GM18951 (cell line): Measurements from ENCODE around the gene CWC27.

ENCODE experiments used
- POLR2A ChIP-seq: IDR thresholded peaks from 4 replicates; pipeline ENCODE4 v1.6.1; 2011; ENCODE audit warnings: mild to moderate bottlenecking; ENCODE audit not compliant: insufficient read length, insufficient read depth; ENCODE audit errors: extremely low read depth
- in situ Hi-C: fragments of 300-500 bp; cut with MboI; formaldehyde crosslinking; loops from one replicate; pipeline ENCODE4 v1.12.0; 2022; ENCODE audit warnings: low sequenced_read_pairs, mixed read lengths, inconsistent platforms; ENCODE audit not compliant: unreplicated experiment

CWC27 gene

GRCh38 chr5:65015767-65016166, 247.0 kb downstream of the CWC27 start:
- in situ Hi-C loops, result no loop called here
- no peak for TF ChIP-seq POLR2A

DNA sequence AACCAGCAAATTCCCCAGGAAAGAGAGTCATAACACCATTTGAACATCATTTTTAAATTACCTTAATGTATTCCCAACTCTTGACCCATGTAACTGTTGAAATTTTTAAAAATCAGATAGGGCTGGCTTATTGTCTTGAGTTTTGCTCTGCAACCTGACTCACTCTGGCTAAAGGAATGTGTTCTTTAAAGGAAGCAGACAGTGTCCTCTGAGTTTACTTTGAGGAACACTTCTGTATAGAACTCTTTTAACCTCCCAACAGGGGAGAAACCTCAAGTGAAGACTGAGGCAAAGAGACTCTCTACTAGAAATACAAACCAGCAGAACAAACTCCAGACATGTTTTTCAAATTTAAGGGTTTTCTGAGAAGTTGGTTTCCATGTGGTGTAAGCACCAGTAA, 248.9 kb downstream of the CWC27 start:
- in situ Hi-C loops, result no loop called here

DNA sequence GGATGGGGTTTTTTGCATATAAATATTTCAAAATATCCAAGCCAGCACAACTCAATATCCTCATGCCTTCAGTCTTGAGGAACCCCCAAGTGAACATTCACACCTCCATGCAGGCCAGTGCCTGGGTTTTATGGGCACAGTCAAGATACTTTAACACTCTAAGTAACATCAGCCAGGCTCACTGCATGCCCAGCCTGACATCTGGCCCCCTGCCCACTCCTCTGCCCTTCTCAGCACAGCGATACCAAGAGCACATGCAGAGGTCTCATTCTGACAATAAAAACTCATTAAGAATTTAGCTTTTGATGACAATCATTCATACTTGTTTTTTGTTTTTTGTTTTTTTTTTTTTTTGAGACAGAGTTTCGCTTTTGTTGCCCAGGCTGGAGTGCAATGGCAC, 250.0 kb downstream of the CWC27 start:
- no peak for TF ChIP-seq POLR2A
- in situ Hi-C loops, result no loop called here

More for the DNA sequence above, 248.9 kb downstream of the CWC27 start:
- TF ChIP-seq POLR2A, result no peak

DNA sequence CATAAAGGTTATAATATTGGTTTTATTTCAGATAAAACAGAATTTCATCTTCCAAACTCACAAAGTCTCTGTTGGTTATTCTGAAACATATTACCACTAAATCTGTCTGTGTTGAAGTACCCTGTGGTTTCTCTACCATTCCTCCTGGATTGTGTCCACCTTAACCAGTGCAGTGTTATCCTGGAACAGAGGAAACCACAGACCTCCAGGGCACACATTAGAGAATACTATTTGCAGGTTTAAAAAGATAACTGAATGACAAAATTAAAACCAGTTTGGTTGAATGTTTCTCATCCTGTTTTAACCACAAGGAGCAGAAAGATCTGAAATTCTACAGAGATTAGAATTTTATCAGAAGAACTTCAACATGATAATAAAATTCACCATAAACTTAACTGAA, 251.8 kb downstream of the CWC27 start:
- TF ChIP-seq POLR2A, result no peak
- in situ Hi-C loops, result no loop called here

DNA sequence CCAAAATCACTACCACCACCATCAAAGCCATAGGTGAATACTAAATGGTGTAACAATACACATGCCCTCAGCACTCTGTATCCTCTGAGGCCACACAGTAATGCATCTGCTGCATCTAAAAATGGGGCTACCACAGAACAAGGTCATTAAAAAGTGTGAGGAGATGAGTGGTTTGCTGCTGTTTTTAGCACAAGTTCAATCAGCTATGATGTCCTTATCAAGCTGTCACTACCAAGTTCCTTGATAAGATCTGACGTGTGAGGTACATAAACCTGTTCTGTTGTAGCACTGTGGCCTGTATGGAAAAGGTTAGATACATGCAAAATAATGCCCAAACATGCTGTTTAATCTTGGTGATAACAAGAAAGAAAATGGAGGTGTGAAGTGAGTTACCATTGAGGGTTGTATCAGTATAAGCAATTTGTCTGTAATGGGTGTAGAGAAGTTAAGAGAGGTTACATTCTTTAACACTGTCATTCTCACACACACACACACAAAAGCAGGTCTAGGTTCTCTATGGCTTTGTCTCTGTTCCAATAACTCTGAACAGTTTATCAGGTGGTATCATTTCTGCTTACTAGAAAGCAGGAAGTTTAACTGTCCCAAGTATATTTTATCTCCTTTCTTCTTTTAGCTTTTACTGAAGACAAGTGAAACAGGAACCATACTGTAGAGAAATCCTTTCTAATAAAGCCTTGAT, 252.9 kb downstream of the CWC27 start:
- in situ Hi-C loops, result no loop called here
- TF ChIP-seq POLR2A, result no peak

GRCh38 chr5:65022932-65023331, 254.2 kb downstream of the CWC27 start:
- in situ Hi-C loops, result no loop called here
- no peak for TF ChIP-seq POLR2A

DNA sequence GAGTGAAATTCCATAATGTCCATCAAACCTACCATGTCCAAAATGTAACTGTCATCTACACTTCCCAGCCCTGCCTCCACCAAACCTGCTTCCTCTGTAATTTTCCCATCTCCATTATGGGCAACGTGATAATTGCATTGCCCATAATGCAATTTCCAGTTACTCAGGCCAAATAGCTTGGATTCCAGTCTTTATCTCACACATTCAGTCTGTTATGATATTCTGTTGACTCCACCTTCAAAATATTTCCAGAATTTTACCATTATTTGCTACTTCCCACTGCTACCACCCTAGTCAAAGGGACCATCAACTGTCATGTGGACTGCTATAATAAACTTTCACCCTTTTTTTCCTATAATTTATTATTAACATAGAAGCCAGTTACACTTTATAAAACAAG, 256.0 kb downstream of the CWC27 start:
- in situ Hi-C loops, result no loop called here

DNA sequence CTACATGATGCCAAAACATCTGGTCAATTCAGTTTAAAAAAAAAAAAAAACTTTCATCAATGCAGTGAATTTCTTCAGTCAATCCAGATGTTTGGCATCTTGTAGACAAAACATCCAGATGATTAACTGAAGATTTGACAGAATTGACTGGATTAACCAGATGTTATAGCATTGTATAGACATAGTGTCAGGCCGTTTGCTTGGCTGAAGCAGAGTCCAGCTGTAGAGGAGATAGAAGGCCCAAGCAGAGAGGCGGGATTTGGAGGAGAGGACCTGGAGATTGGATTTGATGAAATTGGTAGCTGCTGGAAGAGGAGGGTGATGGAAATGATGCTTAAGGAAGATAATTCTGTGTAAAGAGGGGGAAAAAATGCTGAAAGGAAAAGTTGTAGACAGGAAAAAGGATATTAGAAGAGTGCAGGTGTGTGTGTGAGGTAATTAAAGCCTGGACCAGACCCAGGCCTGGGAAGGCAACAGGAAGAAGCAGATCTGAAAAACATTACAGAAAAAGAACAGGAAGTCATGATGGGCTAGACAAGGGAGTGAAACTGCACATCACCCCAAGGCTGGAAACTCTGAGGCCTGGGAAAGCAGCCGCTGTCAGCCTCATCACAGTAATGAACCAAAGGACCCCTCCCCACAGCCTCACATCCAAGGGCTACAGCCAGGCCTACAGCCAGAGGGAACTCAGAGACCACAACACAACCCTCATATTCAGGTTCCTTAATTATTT, 258.3 kb downstream of the CWC27 start:
- in situ Hi-C loops, result no loop called here
- no peak for TF ChIP-seq POLR2A

More for the DNA sequence above, 256.0 kb downstream of the CWC27 start:
- TF ChIP-seq POLR2A, result no peak

- no peak for TF ChIP-seq POLR2A
- in situ Hi-C loops, result no loop called here
Measured at GRCh38 chr5:65029178-65029577, 260.4 kb downstream of the CWC27 start.

DNA sequence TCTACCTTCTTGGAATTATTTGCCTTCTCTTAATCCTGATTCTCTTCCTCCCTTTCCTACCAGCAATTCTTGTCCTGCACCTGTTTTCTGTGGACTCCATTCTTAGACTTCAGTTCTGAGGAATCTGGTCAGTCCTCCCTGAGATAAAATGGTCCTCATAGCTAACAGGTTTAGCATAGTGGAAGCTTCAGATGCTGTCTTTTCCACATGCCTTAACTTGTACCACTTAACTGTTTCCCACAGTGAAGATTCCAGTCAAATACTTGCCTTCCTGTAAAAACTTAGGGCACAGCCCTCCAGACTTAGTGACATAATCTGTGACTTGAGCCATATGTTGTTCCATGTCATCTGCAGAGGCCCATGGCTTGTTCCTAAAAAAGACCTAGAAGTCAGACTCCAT, 261.3 kb downstream of the CWC27 start:
- no peak for TF ChIP-seq POLR2A
- in situ Hi-C loops, result no loop called here

DNA sequence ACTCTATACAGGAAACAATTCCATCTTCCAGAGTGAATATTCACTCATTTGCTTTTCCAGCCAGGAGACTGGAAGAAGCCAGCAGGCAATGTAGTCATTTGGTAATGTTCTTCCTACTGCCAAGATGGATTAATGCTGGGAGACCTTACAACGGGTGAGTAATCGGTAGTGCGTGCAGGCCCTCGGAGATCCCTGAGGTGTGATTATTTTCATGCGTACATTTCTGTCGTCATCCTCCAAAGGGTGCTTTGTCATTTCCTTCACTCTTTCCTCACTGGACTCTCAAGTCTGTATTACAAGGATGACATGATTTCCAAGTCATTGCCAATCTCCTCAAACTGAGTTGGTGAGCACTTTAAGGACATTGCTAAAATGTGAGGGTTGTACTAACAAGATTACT, 263.5 kb downstream of the CWC27 start:
- in situ Hi-C loops, result no loop called here

GRCh38 chr5:65034029-65034812, 265.5 kb downstream of the CWC27 start:
- no peak for TF ChIP-seq POLR2A
- in situ Hi-C loops, result no loop called here

More for the DNA sequence above, 263.5 kb downstream of the CWC27 start:
- no peak for TF ChIP-seq POLR2A

DNA sequence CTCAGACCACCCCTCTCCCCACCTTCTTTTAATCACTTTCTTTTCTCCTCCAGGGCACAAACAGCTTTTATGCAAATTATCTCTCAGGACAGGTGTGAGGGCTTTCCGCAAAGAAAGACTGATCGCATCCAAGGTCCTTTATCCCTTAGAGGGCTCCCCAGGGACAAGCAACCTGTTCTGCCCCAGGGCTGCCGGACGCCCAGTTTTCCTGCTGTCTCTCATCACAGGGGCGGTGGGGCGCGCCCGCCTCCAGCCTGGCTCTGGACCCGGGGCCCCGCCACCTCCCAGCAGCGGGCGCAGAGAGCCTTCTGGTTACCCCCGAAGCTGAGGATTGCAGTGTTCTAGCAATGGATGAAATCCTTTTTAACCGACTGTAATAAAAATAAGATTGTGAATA, 266.1 kb downstream of the CWC27 start:
- in situ Hi-C loops, result no loop called here
- no peak for TF ChIP-seq POLR2A

- TF ChIP-seq POLR2A, result peak; percentile 60
- in situ Hi-C loops, result no loop called here
Measured at GRCh38 chr5:65035211-65036206, 266.8 kb downstream of the CWC27 start.
